Activated naive CD4-positive, alpha-beta T cell treated with anti-CD3 and anti-CD28 coated beads, Interleukin-2, amount 50 U/mL, for 24 hours (primary cell): ENCODE measurements around the gene GGCT.
"Not testable (repeated sequence)": the region's sequence is repeated elsewhere in the genome, so short reads cannot be mapped to it uniquely, and the experiment has no call there.

Experiments
- H3K27ac Mint-ChIP-seq: one replicate; pipeline ENCODE4 v1.8.0; 2021; ENCODE audit warnings: mild to moderate bottlenecking, mixed read lengths
- H3K27me3 Mint-ChIP-seq: one replicate; pipeline ENCODE4 v1.8.0; 2021; ENCODE audit warnings: mixed read lengths
- H3K36me3 Mint-ChIP-seq: one replicate; pipeline ENCODE4 v1.8.0; 2021; ENCODE audit warnings: mixed read lengths
- H3K4me1 Mint-ChIP-seq: one replicate; pipeline ENCODE4 v1.8.0; 2021; ENCODE audit warnings: mixed read lengths
- H3K4me3 Mint-ChIP-seq: one replicate; pipeline ENCODE4 v1.8.0; 2021; ENCODE audit warnings: mild to moderate bottlenecking, mixed read lengths
- H3K9me3 Mint-ChIP-seq: one replicate; pipeline ENCODE4 v1.8.0; 2021; ENCODE audit warnings: mixed read lengths

GGCT gene

DNA sequence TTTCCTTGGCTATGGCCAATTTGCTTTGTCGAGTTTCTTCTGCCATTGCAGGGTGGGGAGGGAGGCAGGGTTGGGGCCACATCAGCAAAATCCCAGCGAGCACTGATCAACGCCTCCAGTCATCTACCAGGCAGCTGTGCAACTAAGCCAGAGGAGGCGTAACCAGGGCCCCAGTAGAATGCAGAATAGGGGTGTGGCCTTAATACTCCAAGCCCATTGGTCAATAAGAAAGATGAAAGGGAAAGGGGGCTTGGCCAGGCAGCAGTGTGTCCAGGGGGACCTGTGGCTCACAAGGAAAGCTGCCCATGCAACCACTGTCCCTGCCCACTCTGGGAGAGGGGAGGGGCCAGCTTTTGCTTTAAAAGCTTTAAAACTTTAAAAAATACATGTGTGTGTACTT, 21.5 kb upstream of the GGCT start:
- H3K4me1 Mint-ChIP-seq, result no peaks in the 10 kb centered on the region
- H3K4me3 Mint-ChIP-seq, result no peak overlapping the region
- no peak overlapping the region for H3K27ac Mint-ChIP-seq
- H3K36me3 Mint-ChIP-seq, result peaks cover 3% of the 10 kb centered on the region
- no peaks in the 10 kb centered on the region for H3K9me3 Mint-ChIP-seq
- no peaks in the 10 kb centered on the region for H3K27me3 Mint-ChIP-seq

- Mint-ChIP-seq H3K27me3 (no peaks in the 10 kb centered on the region), H3K27ac (no peak overlapping the region), H3K4me1 (no peaks in the 10 kb centered on the region)
These were observed 20.8 kb upstream of the GGCT start for GRCh38 chr7:30525429-30525828.

GRCh38 chr7:30524545-30524944, 19.9 kb upstream of the GGCT start:
- Mint-ChIP-seq H3K9me3 (no peaks in the 10 kb centered on the region), H3K27ac (no peak overlapping the region), H3K36me3 (peaks cover 3% of the 10 kb centered on the region), H3K27me3 (no peaks in the 10 kb centered on the region), H3K4me3 (no peak overlapping the region), H3K4me1 (no peaks in the 10 kb centered on the region)

More at GRCh38 chr7:30525429-30525828, 20.8 kb upstream of the GGCT start:
- Mint-ChIP-seq H3K36me3 (peaks cover 3% of the 10 kb centered on the region), H3K4me3 (no peak overlapping the region), H3K9me3 (no peaks in the 10 kb centered on the region)

- Mint-ChIP-seq H3K36me3 (peaks cover 3% of the 10 kb centered on the region), H3K4me1 (no peaks in the 10 kb centered on the region), H3K4me3 (no peak overlapping the region), H3K9me3 (no peaks in the 10 kb centered on the region), H3K27me3 (no peaks in the 10 kb centered on the region), H3K27ac (no peak overlapping the region)
These were observed 18.8 kb upstream of the GGCT start for GRCh38 chr7:30523466-30523865.

- no peak overlapping the region for H3K4me3 Mint-ChIP-seq
- H3K36me3 Mint-ChIP-seq, result peaks cover 3% of the 10 kb centered on the region
- H3K27me3 Mint-ChIP-seq, result no peaks in the 10 kb centered on the region
- no peaks in the 10 kb centered on the region for H3K9me3 Mint-ChIP-seq
- no peaks in the 10 kb centered on the region for H3K4me1 Mint-ChIP-seq
- H3K27ac Mint-ChIP-seq, result no peak overlapping the region
These were observed 17.5 kb upstream of the GGCT start for GRCh38 chr7:30522159-30522558.

DNA sequence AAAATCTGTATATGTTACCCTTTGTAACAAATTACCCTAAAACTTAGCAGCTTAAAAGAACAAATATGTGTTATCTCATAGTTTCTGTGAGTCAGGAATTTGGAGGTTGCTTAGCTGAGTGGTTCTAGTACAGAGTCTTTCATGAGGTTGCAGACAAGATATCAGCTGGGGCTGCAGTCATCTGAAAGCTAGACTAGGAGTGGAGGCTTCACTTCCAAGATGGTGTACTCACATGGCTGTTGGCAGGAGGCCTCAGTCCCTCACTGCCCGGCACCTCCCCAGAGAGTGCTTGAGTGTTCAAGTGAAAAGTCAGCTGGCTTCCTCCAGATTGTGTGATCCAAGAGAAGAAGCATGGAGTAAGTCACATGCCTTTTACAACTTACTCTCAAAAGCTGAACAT, 16.9 kb upstream of the GGCT start:
- H3K9me3 Mint-ChIP-seq, result no peaks in the 10 kb centered on the region
- no peak overlapping the region for H3K27ac Mint-ChIP-seq
- H3K27me3 Mint-ChIP-seq, result no peaks in the 10 kb centered on the region
- no peak overlapping the region for H3K4me3 Mint-ChIP-seq
- H3K36me3 Mint-ChIP-seq, result peaks cover 3% of the 10 kb centered on the region
- no peaks in the 10 kb centered on the region for H3K4me1 Mint-ChIP-seq

- Mint-ChIP-seq H3K4me1 (no peaks in the 10 kb centered on the region), H3K9me3 (no peaks in the 10 kb centered on the region), H3K27me3 (no peaks in the 10 kb centered on the region), H3K27ac (no peak overlapping the region), H3K4me3 (no peak overlapping the region), H3K36me3 (peaks cover 3% of the 10 kb centered on the region)
These were observed 14.5 kb upstream of the GGCT start for GRCh38 chr7:30519122-30519521.

- Mint-ChIP-seq H3K27me3 (no peaks in the 10 kb centered on the region), H3K4me1 (no peaks in the 10 kb centered on the region), H3K36me3 (no peaks in the 10 kb centered on the region), H3K9me3 (no peaks in the 10 kb centered on the region), H3K4me3 (no peak overlapping the region), H3K27ac (no peak overlapping the region)
These were observed 11.1 kb upstream of the GGCT start for GRCh38 chr7:30515761-30516160.

DNA sequence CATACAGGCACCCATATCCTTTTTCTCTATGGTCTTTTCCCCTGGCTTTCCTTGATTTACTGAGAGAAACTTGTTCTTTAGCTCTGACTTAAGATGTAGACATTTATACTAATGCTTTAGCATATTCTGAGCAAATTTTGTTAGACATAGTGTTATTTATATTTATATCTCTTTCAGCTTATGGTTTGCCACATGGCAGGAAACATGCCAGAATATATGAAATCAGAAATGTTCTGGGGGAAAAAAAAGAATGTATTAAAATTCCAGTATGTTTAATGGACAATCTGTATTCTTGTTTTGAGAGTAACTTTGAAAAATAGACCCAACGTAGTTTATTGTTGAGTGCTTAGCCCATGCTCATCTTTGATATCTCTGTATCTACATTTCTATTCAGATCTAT, 10.1 kb upstream of the GGCT start:
- H3K4me1 Mint-ChIP-seq, result peaks cover 4% of the 10 kb centered on the region
- no peaks in the 10 kb centered on the region for H3K9me3 Mint-ChIP-seq
- no peaks in the 10 kb centered on the region for H3K36me3 Mint-ChIP-seq
- H3K27ac Mint-ChIP-seq, result no peak overlapping the region
- H3K27me3 Mint-ChIP-seq, result no peaks in the 10 kb centered on the region
- H3K4me3 Mint-ChIP-seq, result no peak overlapping the region

DNA sequence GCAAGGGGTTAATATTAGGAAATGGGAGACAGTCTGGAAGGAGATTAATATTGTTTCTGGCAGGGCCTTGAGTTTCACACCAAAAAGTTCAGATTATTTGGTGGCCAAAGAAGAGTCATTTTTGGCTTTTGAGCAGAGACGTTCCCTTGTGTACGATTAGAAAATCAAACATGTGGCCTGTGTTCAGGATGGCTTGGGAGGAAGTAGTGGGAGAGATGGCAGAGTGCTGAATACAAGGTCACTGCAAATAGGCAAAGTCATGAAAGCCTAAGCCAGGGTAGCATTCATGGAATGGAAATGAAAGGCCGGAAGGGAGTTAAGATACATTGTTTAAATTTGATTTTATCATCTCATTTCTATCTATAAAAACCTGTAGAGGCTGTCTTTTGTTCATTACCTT, 9.5 kb upstream of the GGCT start:
- peaks cover 4% of the 10 kb centered on the region for H3K4me1 Mint-ChIP-seq
- no peak overlapping the region for H3K27ac Mint-ChIP-seq
- no peaks in the 10 kb centered on the region for H3K27me3 Mint-ChIP-seq
- H3K4me3 Mint-ChIP-seq, result no peak overlapping the region
- no peaks in the 10 kb centered on the region for H3K36me3 Mint-ChIP-seq
- no peaks in the 10 kb centered on the region for H3K9me3 Mint-ChIP-seq

DNA sequence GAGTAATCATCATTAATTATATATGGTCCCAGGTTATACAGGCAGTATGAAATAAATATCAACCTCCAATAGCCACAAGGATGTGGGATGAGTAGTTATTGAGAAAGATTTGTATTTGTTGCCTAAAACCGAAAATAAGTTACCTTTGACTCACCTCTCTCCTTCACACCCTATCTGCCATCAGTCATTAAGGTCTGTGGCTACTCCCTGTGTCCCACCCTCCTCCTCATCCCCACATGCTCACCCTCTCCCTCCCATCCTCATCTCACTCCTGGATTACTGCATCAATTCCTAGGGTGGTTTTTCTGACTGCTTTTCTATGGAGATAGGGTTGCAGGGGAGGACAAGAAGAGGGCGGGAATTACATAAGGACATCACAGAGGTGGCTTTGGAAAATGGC, 9.1 kb upstream of the GGCT start:
- H3K36me3 Mint-ChIP-seq, result no peaks in the 10 kb centered on the region
- no peak overlapping the region for H3K4me3 Mint-ChIP-seq
- H3K4me1 Mint-ChIP-seq, result peaks cover 4% of the 10 kb centered on the region
- H3K9me3 Mint-ChIP-seq, result no peaks in the 10 kb centered on the region
- H3K27me3 Mint-ChIP-seq, result no peaks in the 10 kb centered on the region
- H3K27ac Mint-ChIP-seq, result no peak overlapping the region

- Mint-ChIP-seq H3K27me3 (no peaks in the 10 kb centered on the region), H3K4me1 (peaks cover 4% of the 10 kb centered on the region), H3K9me3 (no peaks in the 10 kb centered on the region), H3K36me3 (no peaks in the 10 kb centered on the region), H3K4me3 (no peak overlapping the region), H3K27ac (no peak overlapping the region)
These were observed 7.5 kb upstream of the GGCT start for GRCh38 chr7:30511973-30512662.

DNA sequence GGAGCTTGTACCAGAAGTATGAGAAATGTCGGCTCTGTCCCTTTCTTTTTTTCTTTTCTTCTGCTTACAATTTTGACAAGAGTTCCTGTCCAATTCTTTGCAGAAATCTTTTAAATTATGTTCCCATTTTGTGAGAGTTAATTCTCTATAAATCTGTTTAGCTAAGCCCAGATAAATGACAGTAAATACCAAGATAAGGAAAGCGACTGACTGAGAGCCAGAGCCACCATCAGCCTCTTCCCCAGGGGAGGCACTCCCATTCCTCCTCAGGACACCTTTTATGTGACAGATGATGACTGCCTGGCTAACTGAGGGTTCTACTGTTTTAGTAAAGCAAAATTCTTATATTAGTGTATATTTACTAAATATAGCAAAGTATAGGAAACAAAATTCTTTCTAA, 6.9 kb upstream of the GGCT start:
- no peak overlapping the region for H3K27ac Mint-ChIP-seq
- no peaks in the 10 kb centered on the region for H3K9me3 Mint-ChIP-seq
- no peaks in the 10 kb centered on the region for H3K36me3 Mint-ChIP-seq
- peaks cover 4% of the 10 kb centered on the region for H3K4me1 Mint-ChIP-seq
- H3K27me3 Mint-ChIP-seq, result no peaks in the 10 kb centered on the region
- H3K4me3 Mint-ChIP-seq, result no peak overlapping the region

- H3K36me3 Mint-ChIP-seq, result no peaks in the 10 kb centered on the region
- peaks cover 10% of the 10 kb centered on the region for H3K4me1 Mint-ChIP-seq
- no peak overlapping the region for H3K27ac Mint-ChIP-seq
- no peaks in the 10 kb centered on the region for H3K9me3 Mint-ChIP-seq
- no peaks in the 10 kb centered on the region for H3K27me3 Mint-ChIP-seq
- H3K4me3 Mint-ChIP-seq, result no peak overlapping the region
These were observed 5.8 kb upstream of the GGCT start for GRCh38 chr7:30510124-30511075.

DNA sequence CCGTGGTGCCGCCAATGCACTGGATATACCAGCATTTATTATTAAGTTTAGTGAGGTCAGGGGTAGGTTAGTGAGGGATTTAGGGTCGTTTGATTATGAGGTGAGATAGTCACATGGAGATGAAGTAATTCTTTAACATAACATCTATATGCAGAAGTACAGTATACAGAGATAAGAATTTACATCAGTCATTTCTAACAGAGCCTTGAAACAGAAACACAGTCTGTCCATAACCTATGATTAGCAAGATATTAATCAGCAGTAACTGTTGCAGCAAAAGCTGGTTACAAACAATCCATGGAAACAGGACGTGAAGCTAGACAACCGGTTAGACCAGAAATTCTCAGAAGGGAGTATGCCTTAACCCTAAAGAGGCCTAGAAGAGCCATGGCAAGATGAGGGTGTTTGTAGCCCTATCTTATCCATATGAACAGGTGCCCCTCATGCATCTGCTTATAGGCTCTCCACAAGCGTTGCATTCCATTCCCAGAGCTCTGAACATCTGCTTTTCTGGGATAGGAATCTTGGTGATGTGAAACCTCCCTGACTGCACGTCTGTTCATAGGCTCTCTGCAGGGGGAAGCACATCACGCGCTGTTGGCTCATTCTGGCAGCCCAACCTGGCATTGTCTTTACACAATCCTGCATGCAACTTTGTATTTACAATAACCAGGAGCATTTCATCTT, 4.7 kb upstream of the GGCT start:
- not testable (repeated sequence) for H3K4me3 Mint-ChIP-seq, H3K9me3 Mint-ChIP-seq, H3K27ac Mint-ChIP-seq, H3K27me3 Mint-ChIP-seq, H3K36me3 Mint-ChIP-seq
- peaks cover 15% of the 10 kb centered on the region for H3K4me1 Mint-ChIP-seq

DNA sequence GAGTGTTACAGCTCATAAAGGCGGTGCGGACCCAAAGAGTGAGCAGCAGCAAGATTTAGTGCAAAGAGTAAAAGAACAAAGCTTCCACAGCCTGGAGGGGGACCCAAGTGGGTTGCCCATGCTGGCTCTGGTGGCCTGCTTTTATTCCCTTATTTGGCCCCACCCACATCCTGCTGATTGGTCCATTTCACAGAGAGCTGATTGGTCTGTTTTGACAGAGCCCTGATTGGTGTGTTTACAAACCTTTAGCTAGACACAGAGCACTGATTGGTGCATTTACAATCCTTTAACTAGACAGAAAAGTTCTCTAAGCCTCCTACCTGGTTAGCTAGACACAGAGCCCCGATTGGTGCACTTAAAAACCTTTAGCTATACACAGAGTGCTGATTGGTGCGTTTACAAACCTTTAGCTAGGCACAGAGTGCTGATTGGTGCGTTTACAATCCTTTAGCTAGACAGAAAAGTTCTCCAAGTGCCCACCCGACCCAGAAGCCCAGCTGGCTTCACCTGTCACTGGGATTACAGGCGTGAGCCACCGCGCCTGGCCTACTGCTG, 2.8 kb upstream of the GGCT start:
- H3K4me1 Mint-ChIP-seq, result peaks cover 31% of the 10 kb centered on the region
- H3K9me3 Mint-ChIP-seq, H3K4me3 Mint-ChIP-seq, H3K36me3 Mint-ChIP-seq, H3K27ac Mint-ChIP-seq, H3K27me3 Mint-ChIP-seq: not testable (repeated sequence)
